ENCODE measurements around the gene CUEDC1. TPM values are rescaled to one million over a fixed set of nuclear protein-coding genes. Genes with fewer than 3 reads are reported as not detected.

The CUEDC1 gene
- total RNA-seq, 1 donor from 2014 or later, result 24.6 TPM

- no peak for DNase-seq (ENCODE audit: low read depth)
- H3K36me3 ChIP-seq (ENCODE audit: control insufficient read depth, insufficient read depth, low read length), result peaks cover 1% of the 10 kb centered on the region
- no peaks in the 10 kb centered on the region for H3K27me3 ChIP-seq (ENCODE audit: control insufficient read depth, insufficient read depth, low read length)
- no peak overlapping the region for H3K4me3 ChIP-seq (ENCODE audit: low read depth, low read length)
- TF ChIP-seq, protein P1, sequence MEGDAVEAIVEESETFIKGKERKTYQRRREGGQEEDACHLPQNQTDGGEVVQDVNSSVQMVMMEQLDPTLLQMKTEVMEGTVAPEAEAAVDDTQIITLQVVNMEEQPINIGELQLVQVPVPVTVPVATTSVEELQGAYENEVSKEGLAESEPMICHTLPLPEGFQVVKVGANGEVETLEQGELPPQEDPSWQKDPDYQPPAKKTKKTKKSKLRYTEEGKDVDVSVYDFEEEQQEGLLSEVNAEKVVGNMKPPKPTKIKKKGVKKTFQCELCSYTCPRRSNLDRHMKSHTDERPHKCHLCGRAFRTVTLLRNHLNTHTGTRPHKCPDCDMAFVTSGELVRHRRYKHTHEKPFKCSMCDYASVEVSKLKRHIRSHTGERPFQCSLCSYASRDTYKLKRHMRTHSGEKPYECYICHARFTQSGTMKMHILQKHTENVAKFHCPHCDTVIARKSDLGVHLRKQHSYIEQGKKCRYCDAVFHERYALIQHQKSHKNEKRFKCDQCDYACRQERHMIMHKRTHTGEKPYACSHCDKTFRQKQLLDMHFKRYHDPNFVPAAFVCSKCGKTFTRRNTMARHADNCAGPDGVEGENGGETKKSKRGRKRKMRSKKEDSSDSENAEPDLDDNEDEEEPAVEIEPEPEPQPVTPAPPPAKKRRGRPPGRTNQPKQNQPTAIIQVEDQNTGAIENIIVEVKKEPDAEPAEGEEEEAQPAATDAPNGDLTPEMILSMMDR (IDR thresholded peaks at IDR 0.05; ENCODE audit: insufficient read depth, low read length, poor library complexity, severe bottlenecking), result no peak
Measured at GRCh38 chr17:57867126-57867525, 88.1 kb downstream of the CUEDC1 start.

DNA sequence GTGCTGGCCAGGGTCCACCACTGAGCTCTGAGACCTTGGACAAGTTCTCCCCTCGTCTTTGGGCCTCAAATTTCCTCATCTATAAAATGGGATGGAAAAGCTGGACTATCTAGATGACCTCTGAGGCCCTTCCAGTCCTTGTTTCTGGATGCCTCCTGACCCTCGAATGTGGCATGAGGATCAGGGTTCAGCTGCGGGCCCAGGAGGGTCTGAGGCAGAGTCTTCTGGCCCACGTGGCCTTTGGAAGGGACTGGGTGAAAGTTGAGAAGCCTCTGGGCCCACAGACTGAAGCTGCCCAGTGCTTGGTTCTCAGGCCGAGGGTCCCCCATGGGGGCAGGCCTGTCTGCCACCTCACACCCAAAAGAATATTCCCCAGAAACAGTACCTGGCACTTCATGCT, 88.5 kb downstream of the CUEDC1 start:
- H3K27me3 ChIP-seq (ENCODE audit: control insufficient read depth, insufficient read depth, low read length), result no peaks in the 10 kb centered on the region
- H3K36me3 ChIP-seq (ENCODE audit: control insufficient read depth, insufficient read depth, low read length), result peaks cover 1% of the 10 kb centered on the region
- TF ChIP-seq, protein P1 (IDR thresholded peaks at IDR 0.05; ENCODE audit: insufficient read depth, low read length, poor library complexity, severe bottlenecking), result no peak
- DNase-seq (ENCODE audit: low read depth), result no peak
- no peak overlapping the region for H3K4me3 ChIP-seq (ENCODE audit: low read depth, low read length)

DNA sequence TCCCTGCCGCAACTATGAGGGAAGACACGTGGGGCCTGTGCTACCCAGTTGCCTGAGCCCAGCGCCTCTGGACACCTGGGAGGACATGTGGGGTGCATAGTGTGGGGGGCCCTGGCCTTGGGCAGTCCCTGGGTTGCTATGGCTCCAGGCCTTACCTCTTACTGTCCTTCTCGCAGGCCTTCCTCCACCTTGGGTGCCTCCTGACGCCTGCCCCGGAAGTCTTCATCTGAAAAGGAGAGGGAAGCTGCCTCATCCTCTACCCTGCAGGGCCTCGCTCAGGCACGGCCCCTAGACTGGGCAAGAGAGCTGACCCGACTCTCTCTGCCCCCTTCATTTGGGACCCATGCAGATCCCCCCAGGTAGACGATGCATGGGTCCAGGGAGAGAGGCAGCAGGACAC, 88.9 kb downstream of the CUEDC1 start:
- H3K36me3 ChIP-seq (ENCODE audit: control insufficient read depth, insufficient read depth, low read length), result peaks cover 1% of the 10 kb centered on the region
- TF ChIP-seq, protein P1 (IDR thresholded peaks at IDR 0.05; ENCODE audit: insufficient read depth, low read length, poor library complexity, severe bottlenecking), result no peak
- no peak for DNase-seq (ENCODE audit: low read depth)

DNA sequence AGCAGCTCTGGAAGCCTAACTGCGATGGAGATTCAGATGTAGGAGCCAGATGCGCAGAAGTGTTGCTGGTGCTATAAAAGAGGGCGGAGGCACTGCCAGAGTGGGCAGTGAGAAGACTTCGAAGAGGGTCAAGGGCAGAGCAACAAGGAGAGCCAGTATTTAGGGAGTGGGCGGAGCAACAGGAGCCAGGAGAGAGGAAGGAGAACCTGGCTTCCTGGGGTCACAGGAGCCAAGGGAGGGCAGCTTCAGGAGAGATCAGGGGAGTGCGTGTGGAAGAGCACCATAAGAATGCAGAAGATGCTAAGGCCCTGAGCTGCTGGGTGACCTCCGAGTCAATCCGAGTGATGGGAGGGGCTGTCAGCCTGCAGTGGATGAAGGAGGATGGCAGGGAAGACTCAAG, 90.9 kb downstream of the CUEDC1 start:
- Histone ChIP-seq H3K27me3 (ENCODE audit: control insufficient read depth, insufficient read depth, low read length) (no peaks in the 10 kb centered on the region), H3K4me3 (ENCODE audit: low read depth, low read length) (no peak overlapping the region), H3K36me3 (ENCODE audit: control insufficient read depth, insufficient read depth, low read length) (no peaks in the 10 kb centered on the region)
- TF ChIP-seq, protein P1 (IDR thresholded peaks at IDR 0.05; ENCODE audit: insufficient read depth, low read length, poor library complexity, severe bottlenecking), result no peak
- no peak for DNase-seq (ENCODE audit: low read depth)

More for the DNA sequence above, 88.9 kb downstream of the CUEDC1 start:
- H3K27me3 ChIP-seq (ENCODE audit: control insufficient read depth, insufficient read depth, low read length), result no peaks in the 10 kb centered on the region
- no peak overlapping the region for H3K4me3 ChIP-seq (ENCODE audit: low read depth, low read length)

- Histone ChIP-seq H3K4me3 (ENCODE audit: low read depth, low read length) (no peak overlapping the region), H3K36me3 (ENCODE audit: control insufficient read depth, insufficient read depth, low read length) (no peaks in the 10 kb centered on the region), H3K27me3 (ENCODE audit: control insufficient read depth, insufficient read depth, low read length) (no peaks in the 10 kb centered on the region)
- no peak for DNase-seq (ENCODE audit: low read depth)
- TF ChIP-seq, protein P1 (IDR thresholded peaks at IDR 0.05; ENCODE audit: insufficient read depth, low read length, poor library complexity, severe bottlenecking), result no peak
Measured at GRCh38 chr17:57862694-57863667, 92.2 kb downstream of the CUEDC1 start.

Data from kidney epithelial cell (primary cell).